HepG2 (cell line): ENCODE results near the gene PIGA. TPM values are rescaled to one million over a fixed set of nuclear protein-coding genes. Genes with fewer than 3 reads are reported as not detected.
"Not testable (repeated sequence)": the region's sequence is repeated elsewhere in the genome, so short reads cannot be mapped to it uniquely, and the experiment has no call there.

Experiments
- ATAC-seq: fragments of 200-7000 bp; cut with Tn5 transposase; 3 replicates; pipeline ENCODE4 v1.9.1; 2020; ENCODE audit warnings: mild to moderate bottlenecking, moderate library complexity
- BruUV-seq: library from RNA; stranded (reverse); fragments of 400-500 nt; replicated peaks from 2 replicates; lab custom pipeline; 2021; lab: Mats Ljungman, UMichigan
- CTCF ChIA-PET: fragments of 300-600 bp; formaldehyde crosslinking; extraction: SDS; loops from one replicate; lab custom pipeline; 2021; ENCODE audit warnings: low total read pairs, inconsistent platforms, low intra/inter-chr PET ratio; lab: Yijun Ruan, JAX
- POLR2A ChIA-PET: fragments of 350-600 bp; sonication (Branson Sonifier 250); formaldehyde crosslinking; loops from one replicate; lab custom pipeline; 2020; ENCODE audit warnings: antibody characterized with exemption, inconsistent platforms; lab: Yijun Ruan, JAX
- DNase-seq: peaks from one replicate; pipeline ENCODE4 v3.0.0-alpha.2; 2015; ENCODE audit warnings: low spot score
- FAIRE-seq: peaks from 3 replicates; lab custom pipeline; 2011; peaks lifted over from hg19 to GRCh38; lab: Jason Lieb, UNC
- H2AFZ ChIP-seq: one replicate; pipeline ENCODE4 v1.6.1; 2011; ENCODE audit warnings: low read length, inconsistent platforms
- H3K27ac ChIP-seq: fragments of 300-600 bp; 3 replicates; pipeline ENCODE4 v1.8.0; 2011; ENCODE audit warnings: mixed run types, mild to moderate bottlenecking, mixed read lengths, low read length, inconsistent platforms; ENCODE audit not compliant: insufficient read depth; ENCODE audit errors: extremely low read length
- H3K27me3 ChIP-seq, 2 experiments: fragments of 200-600 bp in 1 of 2; 2 replicates in 1 of 2; 3 replicates in 1 of 2; pipeline versions ENCODE4 v1.6.0 to v1.8.0; 2011; ENCODE audit warnings: low read length in 2 of 2, mild to moderate bottlenecking in 2 of 2, moderate library complexity in 2 of 2, inconsistent platforms in 1 of 2; ENCODE audit not compliant: insufficient read depth in 2 of 2, control insufficient read depth in 1 of 2
- H3K36me3 ChIP-seq, 2 experiments: fragments of 200-600 bp in 1 of 2; replicated peaks in 1 of 2; 2 replicates in 1 of 2; 3 replicates in 1 of 2; pipeline versions ENCODE4 v1.5.1 to v1.8.0; 2011; ENCODE audit warnings: low read length in 2 of 2, inconsistent platforms in 1 of 2; ENCODE audit not compliant: insufficient read depth in 2 of 2, control insufficient read depth in 1 of 2
- H3K4me1 ChIP-seq: 2 replicates; pipeline ENCODE4 v1.5.1; 2012; ENCODE audit warnings: low read length, inconsistent platforms; ENCODE audit not compliant: insufficient read depth
- H3K4me2 ChIP-seq: 2 replicates; pipeline ENCODE4 v1.6.0; 2011; ENCODE audit warnings: low read depth, low read length, inconsistent platforms
- H3K4me3 ChIP-seq, 3 experiments: fragments of 200-600 bp in 1 of 3; sonication (generic), shearing (Covaris generic) in 1 of 3; replicated peaks in 1 of 3; 2 replicates each; pipeline ENCODE4 v1.5.1; 2011 to 2016; ENCODE audit warnings: low read length in 3 of 3, inconsistent platforms in 2 of 3, low read depth in 2 of 3, mild to moderate bottlenecking in 2 of 3, control low read depth in 1 of 3, mixed read lengths in 1 of 3; ENCODE audit not compliant: insufficient read depth in 1 of 3
- H3K79me2 ChIP-seq: one replicate; pipeline ENCODE4 v1.6.1; 2011; ENCODE audit warnings: low read length, inconsistent platforms; ENCODE audit not compliant: insufficient read depth
- H3K9ac ChIP-seq: 2 replicates; pipeline ENCODE4 v1.6.0; 2011; ENCODE audit warnings: mild to moderate bottlenecking, low read depth, low read length, inconsistent platforms; ENCODE audit not compliant: insufficient read depth
- H3K9me3 ChIP-seq: 2 replicates; pipeline ENCODE4 v1.5.1; 2012; ENCODE audit warnings: mild to moderate bottlenecking, low read length
- H4K20me1 ChIP-seq: 2 replicates; pipeline ENCODE4 v1.6.0; 2011; ENCODE audit warnings: inconsistent platforms, mild to moderate bottlenecking, low read length, moderate library complexity; ENCODE audit not compliant: insufficient read depth
- BCL6 ChIP-seq: IDR thresholded peaks from 2 replicates; pipeline ENCODE4 v1.6.1; 2016; ENCODE audit warnings: missing genetic modification reagents, missing compliant biosample characterization
- CEBPZ ChIP-seq: IDR thresholded peaks from 2 replicates; pipeline ENCODE4 v1.6.1; 2012; ENCODE audit warnings: low read length, improper control_type of control experiment
- KLF12 ChIP-seq: sonication (generic); formaldehyde crosslinking; IDR thresholded peaks from 2 replicates; pipeline ENCODE4 v1.4.0; 2020; ENCODE audit warnings: missing genetic modification reagents, borderline replicate concordance
- MIXL1 ChIP-seq: IDR thresholded peaks from 2 replicates; pipeline ENCODE4 v1.6.1; 2016
- SNRNP70 ChIP-seq: fragments of 200-400 bp; formaldehyde crosslinking; IDR thresholded peaks from 2 replicates; pipeline ENCODE4 v1.6.1; 2017; ENCODE audit warnings: mild to moderate bottlenecking, low read depth, low read length, moderate library complexity
- ZNF652 ChIP-seq: IDR thresholded peaks from 2 replicates; pipeline ENCODE4 v1.6.1; 2016; ENCODE audit warnings: low read depth, borderline replicate concordance
- ZNF7 ChIP-seq: IDR thresholded peaks from 2 replicates; pipeline ENCODE4 v1.6.1; 2016; ENCODE audit warnings: missing biosample characterization, missing genetic modification reagents
- WGBS: methylation state at CpG from one replicate; pipeline ENCODE4 v1.1.6; 2017; ENCODE audit warnings: low lambda C conversion rate; 5-methylcytosine and 5-hydroxymethylcytosine counted together
- in situ Hi-C: cut with HindIII; loops from 2 replicates; pipeline ENCODE4 v1.10.0; 2017; ENCODE audit warnings: low pct_unique_long_range_greater_than_20kb; ENCODE audit not compliant: extremely low pct_ligation_motif_present
- intact Hi-C: fragments of 100-400 bp; cut with micrococcal nuclease; formaldehyde crosslinking; loops from one replicate; pipeline ENCODE4 v1.10.0; 2022; ENCODE audit not compliant: unreplicated experiment
- polyA plus RNA-seq, 8 experiments: library from polyadenylated mRNA; depleted of rRNA in 3 of 8; stranded (reverse) in 7 of 8; unstranded in 1 of 8; fragments of >200 nt; fragmentation: Illumina TruSeq in 4 of 8; extraction: Trizol in 4 of 8; gene quantifications; 2 replicates each; pipeline versions ENCODE4 v1.2.1 to v1.2.3, GENCODE V29; 2011 to 2016; ENCODE audit warnings: low read depth in 4 of 8, missing spikeins in 1 of 8, mixed read lengths in 1 of 8; ENCODE audit not compliant: insufficient read depth in 1 of 8
- total RNA-seq, 5 experiments: library from RNA; depleted of rRNA; stranded (reverse); fragments of >200 nt; fragmentation: Illumina TruSeq; extraction: Trizol; gene quantifications; 2 replicates each; pipeline ENCODE4 v1.2.3, GENCODE V29; 2016; ENCODE audit warnings: low read depth in 1 of 5

Gene PIGA
- total and polyA plus RNA-seq, 2 of the 13 experiments (the other 11 are each of a cell fraction or from before 2014, with no cell fraction given) = 6.0 to 13.0 TPM

GRCh38 chrX:15277604-15278003, 57.7 kb downstream of the PIGA start:
- Histone ChIP-seq H3K9ac (no peak overlapping the region), H3K79me2 (no peaks in the 10 kb centered on the region)
- POLR2A ChIA-PET = no interaction called here
- intact Hi-C loops = no loop called here
- TF ChIP-seq ZNF7 (CRISPR knock-in tag) = no peak
- peak; percentile 74; the same call in 1 of the 2 replicates for TF ChIP-seq ZNF652 (CRISPR knock-in tag)
- 0 out of 2 replicates have a peak, but pooled peaks have one; percentile 24 for TF ChIP-seq MIXL1 (CRISPR knock-in tag)
- TF ChIP-seq KLF12 (CRISPR knock-in tag) = no peak
- TF ChIP-seq BCL6 (CRISPR knock-in tag) = peak; percentile 43; the same call in 1 of the 2 replicates
- TF ChIP-seq, all 625 proteins: peak for 3
- BruUV-seq = no TSS peak
- Histone ChIP-seq H2AFZ (no peak overlapping the region), H3K4me2 (peak overlapping the region; percentile 36; the same call in 1 of the 2 replicates), H3K27ac (no peak overlapping the region), H3K27me3 (no peaks in the 10 kb centered on the region), H3K36me3 (no peaks in the 10 kb centered on the region), H3K4me1 (peaks cover 12% of the 10 kb centered on the region), H4K20me1 (no peaks in the 10 kb centered on the region), H3K9me3 (no peaks in the 10 kb centered on the region), H3K4me3 (no peak overlapping the region)
- peak; percentile 62 for ATAC-seq
- 10% methylated on average over 1 of the region's 1 CpG for WGBS
- CTCF ChIA-PET = no interaction called here
- FAIRE-seq = no peak
- in situ Hi-C loops = no loop called here
- peak; percentile 2 for DNase-seq

GRCh38 chrX:15274946-15275345, 60.4 kb downstream of the PIGA start:
- FAIRE-seq = no peak
- CTCF ChIA-PET = no interaction called here
- TF ChIP-seq CEBPZ = no peak
- TF ChIP-seq SNRNP70 = no peak
- Histone ChIP-seq H3K4me2 (no peak overlapping the region), H3K9me3 (no peaks in the 10 kb centered on the region), H3K27ac (no peak overlapping the region), H3K9ac (no peak overlapping the region), H3K27me3 (no peaks in the 10 kb centered on the region), H3K4me3 (no peak overlapping the region), H3K79me2 (no peaks in the 10 kb centered on the region), H3K36me3 (no peaks in the 10 kb centered on the region), H4K20me1 (no peaks in the 10 kb centered on the region), H3K4me1 (peaks cover 39% of the 10 kb centered on the region), H2AFZ (no peak overlapping the region)
- POLR2A ChIA-PET = no interaction called here
- intact Hi-C loops = no loop called here
- in situ Hi-C loops = no loop called here
- no peak for ATAC-seq
- WGBS = no CpG with 5 or more reads among the region's 2 CpGs
- no TSS peak for BruUV-seq
- no peak for DNase-seq

GRCh38 chrX:15273275-15273674, 62.0 kb downstream of the PIGA start:
- H3K9ac ChIP-seq, ATAC-seq, BruUV-seq, H3K79me2 ChIP-seq, in situ Hi-C loops, H2AFZ ChIP-seq, H3K4me3 ChIP-seq, H3K27ac ChIP-seq, H3K9me3 ChIP-seq, DNase-seq, H3K36me3 ChIP-seq, H3K4me2 ChIP-seq, POLR2A ChIA-PET, FAIRE-seq, H3K27me3 ChIP-seq, H4K20me1 ChIP-seq, intact Hi-C loops, CTCF ChIA-PET: not testable (repeated sequence)
- 100% methylated on average over 4 of the region's 10 CpGs for WGBS
- peaks cover 50% of the 10 kb centered on the region for H3K4me1 ChIP-seq
